ENCODE results near the gene CCL22.

DNA sequence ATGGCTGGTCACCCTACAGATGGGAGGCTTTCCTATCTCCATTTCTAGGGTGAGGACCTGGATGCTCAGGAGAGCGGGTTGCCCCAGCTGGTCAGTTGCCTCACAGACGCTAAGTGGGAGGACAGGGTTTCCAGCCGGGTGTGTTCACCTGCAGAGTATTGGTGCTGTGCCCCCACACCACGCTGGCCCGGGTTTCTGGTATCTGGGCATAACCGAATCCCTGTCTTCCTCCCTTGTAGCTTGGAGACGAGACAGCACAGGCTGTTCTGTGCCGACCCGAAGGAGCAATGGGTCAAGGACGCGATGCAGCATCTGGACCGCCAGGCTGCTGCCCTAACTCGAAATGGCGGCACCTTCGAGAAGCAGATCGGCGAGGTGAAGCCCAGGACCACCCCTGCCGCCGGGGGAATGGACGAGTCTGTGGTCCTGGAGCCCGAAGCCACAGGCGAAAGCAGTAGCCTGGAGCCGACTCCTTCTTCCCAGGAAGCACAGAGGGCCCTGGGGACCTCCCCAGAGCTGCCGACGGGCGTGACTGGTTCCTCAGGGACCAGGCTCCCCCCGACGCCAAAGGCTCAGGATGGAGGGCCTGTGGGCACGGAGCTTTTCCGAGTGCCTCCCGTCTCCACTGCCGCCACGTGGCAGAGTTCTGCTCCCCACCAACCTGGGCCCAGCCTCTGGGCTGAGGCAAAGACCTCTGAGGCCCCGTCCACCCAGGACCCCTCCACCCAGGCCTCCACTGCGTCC lies 23.4 kb downstream of the CCL22 start:
- TF ChIP-seq, protein P1, sequence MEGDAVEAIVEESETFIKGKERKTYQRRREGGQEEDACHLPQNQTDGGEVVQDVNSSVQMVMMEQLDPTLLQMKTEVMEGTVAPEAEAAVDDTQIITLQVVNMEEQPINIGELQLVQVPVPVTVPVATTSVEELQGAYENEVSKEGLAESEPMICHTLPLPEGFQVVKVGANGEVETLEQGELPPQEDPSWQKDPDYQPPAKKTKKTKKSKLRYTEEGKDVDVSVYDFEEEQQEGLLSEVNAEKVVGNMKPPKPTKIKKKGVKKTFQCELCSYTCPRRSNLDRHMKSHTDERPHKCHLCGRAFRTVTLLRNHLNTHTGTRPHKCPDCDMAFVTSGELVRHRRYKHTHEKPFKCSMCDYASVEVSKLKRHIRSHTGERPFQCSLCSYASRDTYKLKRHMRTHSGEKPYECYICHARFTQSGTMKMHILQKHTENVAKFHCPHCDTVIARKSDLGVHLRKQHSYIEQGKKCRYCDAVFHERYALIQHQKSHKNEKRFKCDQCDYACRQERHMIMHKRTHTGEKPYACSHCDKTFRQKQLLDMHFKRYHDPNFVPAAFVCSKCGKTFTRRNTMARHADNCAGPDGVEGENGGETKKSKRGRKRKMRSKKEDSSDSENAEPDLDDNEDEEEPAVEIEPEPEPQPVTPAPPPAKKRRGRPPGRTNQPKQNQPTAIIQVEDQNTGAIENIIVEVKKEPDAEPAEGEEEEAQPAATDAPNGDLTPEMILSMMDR (IDR thresholded peaks at IDR 0.05; ENCODE audit: low read length): no peak
- TF ChIP-seq EZH2 (optimal IDR thresholded peaks at IDR 0.05; ENCODE audit: low read depth, low read length) (no peak), EZH2phosphoT487 (IDR thresholded peaks at IDR 0.05; ENCODE audit: low read length) (no peak)

Data from MM.1S (cell line).